Activated CD4-positive, CD25-positive, alpha-beta regulatory T cell treated with anti-CD3 and anti-CD28 coated beads, Interleukin-2, amount 50 U/mL, for 72 hours (primary cell): Measurements from ENCODE around the gene CDH4.

ENCODE experiments used
- DNase-seq: peaks from one replicate; pipeline ENCODE4 v3.0.0; 2021

The CDH4 gene

DNA sequence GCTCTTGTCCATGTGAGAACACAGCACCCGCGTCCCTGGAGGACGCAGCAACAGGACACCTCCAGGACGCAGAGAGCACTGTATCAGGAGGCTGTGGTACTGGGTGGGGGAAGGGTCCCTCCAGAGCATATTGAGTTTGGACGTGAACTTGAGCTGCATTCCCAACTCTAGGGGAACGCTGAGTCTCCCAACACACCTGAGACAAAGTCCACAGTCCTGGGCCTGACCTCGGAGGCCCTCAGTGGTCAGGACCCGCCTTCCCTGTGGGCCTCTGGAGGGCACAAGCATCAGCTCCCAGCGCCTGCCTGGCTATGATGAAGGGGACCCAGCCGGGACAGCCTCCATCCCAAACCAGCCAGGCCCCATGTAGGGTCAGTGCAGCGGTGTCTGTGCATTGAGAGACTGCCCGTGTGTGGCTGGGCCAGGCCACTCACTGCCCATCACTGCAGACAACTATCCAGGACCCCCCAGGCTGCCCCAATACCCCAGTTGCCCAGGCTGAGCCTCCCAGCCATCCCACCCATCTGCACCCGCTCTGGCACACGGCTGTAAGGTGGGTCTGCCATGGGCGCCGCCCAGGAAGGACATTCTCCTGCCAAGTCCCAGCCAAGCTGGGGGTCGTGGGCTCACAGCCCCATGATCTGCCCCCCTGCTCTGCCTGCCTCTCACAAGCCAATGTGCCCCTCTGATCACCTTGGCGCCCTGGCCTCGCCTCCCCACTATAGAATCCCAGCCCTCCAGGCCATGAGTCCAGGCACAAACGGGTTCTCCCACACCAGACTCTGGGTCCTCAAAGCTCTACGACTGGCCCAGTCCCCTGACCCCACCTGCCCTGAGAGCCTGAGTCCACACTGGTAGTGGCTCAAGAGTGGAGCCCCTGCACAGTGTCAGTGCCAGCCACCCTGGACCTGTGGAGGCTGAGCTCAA lies 697.9 kb downstream of the CDH4 start:
- peak; percentile 25 for DNase-seq

DNA sequence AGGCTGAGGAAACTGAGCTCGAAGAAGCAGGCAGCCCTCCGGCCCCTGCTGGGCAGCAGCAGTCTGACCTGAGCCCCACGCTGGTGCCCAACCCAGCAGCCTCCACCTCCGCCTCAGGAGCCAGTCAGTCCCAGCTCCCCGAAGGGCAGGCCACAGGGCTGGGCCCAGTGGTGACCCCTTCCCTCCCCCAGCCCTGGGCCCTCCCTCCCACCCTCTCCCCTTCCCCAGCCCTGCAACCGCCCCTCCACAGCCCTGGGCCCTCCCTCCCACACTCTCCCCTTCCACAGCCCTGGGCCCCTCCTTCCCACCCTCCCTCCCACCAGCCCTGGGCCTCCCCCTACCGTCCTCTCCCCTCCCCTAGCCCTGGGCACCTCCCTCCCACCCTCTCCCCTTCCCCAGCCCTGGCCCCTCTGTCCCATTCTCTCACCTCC lies 698.6 kb downstream of the CDH4 start:
- no peak for DNase-seq

GRCh38 chr20:61951695-61952533 lies 699.9 kb downstream of the CDH4 start:
- no peak for DNase-seq

DNA sequence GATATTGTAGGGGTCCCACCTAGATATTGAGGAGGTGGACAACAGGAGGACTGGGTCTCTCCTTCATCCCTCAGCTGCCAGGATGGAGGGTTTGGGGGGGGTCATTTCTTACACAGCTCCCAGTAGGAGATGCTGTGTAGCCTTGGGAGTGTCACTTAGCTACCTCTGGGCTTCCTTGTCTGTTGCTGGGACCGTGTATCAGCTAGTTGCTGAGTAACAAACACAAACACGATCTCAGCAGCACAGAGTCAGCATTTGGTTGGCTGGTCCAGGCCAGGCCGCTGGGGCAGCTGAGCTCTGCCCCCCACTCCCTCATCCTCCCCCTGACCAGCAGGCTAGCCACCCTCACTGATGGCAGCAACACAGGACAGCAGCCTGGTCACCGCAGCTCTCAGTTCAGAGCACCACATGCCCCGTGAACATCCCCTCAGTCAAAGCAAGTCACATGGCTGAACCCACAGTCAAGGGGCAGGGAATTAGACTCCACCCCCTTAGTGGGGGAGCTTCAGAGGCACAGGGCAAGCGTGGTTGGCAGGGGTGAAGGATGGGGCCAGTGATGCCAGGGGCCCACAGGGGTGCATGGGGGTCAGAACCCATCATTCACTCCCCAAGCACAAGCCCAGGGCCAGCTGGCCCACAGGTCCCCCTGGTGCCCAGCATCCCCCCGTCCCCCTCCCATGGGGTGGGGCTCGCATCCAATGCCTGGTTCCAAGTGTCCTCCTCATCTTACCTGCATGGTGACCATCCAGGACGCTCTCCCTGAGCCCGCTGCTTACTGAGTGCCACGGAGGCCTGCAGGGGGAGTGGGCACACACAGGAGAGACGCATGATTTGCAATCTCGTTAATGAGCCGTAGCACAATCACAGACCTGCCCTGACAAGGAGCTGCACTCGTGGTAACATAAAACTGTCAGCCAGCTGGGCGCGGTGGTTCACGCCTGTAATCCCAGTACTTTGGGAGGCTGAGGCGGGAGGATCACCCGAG lies 701.3 kb downstream of the CDH4 start:
- no peak for DNase-seq

- DNase-seq, result no peak
These were observed 702.4 kb downstream of the CDH4 start for GRCh38 chr20:61954276-61955021.

- DNase-seq, result no peak
These were observed 703.8 kb downstream of the CDH4 start for GRCh38 chr20:61955668-61956395.

GRCh38 chr20:61956396-61957342 lies 704.6 kb downstream of the CDH4 start:
- DNase-seq, result no peak

DNA sequence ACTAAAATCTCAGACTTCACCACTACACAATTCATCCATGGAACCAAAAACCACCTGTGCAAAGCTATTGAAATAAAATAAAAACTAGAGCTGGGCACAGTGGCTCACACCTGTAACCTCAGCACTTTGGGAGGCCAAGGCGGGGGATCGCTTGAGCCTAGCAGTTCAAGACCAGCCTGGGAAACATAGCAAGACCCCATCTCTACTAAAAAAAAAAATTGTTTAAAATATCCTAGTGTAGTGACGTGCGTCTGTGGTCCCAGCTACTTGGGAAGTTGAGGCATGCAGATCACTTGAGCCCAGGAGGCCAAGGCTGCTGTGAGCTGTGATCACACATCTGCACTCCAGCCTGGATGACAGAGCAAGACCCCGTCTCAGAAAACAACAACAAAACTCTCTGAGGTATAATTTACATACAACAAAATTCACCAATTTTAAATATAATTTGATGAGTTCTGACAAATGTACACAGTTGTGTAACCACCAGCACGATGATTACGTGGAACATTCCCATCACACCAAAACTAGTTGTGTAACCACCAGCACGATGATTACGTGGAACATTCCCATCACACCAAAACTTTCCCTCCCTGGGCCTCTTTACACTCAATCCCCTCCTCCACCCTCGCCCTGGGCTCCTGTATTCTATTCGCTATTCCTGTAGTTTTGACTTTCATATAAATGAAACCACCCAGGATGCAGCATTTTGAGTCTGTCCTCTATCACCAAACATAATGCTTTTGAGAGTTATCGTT lies 706.1 kb downstream of the CDH4 start:
- no peak for DNase-seq

- DNase-seq, result no peak
These were observed 707.0 kb downstream of the CDH4 start for GRCh38 chr20:61958773-61959700.

GRCh38 chr20:61960836-61961235 lies 708.8 kb downstream of the CDH4 start:
- no peak for DNase-seq

DNA sequence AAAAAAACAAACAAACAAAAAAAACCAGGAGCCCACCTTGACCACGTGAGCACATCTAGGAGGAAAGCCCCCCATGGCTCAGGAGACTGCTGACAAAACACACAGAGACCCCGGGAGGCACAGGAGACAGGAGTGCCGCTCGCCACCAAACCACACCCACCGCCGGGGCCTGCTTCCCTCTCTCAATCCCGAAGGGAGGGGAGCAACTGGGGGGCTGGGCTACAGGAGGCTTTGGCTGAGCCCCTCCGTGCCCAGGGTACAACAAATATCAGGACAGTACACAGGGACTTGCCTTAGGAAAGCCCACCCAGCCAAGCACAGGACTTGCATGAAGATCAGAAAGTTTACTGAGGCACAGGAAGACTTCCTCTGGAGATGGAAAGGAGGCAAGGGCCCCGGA lies 711.1 kb downstream of the CDH4 start:
- no peak for DNase-seq

DNA sequence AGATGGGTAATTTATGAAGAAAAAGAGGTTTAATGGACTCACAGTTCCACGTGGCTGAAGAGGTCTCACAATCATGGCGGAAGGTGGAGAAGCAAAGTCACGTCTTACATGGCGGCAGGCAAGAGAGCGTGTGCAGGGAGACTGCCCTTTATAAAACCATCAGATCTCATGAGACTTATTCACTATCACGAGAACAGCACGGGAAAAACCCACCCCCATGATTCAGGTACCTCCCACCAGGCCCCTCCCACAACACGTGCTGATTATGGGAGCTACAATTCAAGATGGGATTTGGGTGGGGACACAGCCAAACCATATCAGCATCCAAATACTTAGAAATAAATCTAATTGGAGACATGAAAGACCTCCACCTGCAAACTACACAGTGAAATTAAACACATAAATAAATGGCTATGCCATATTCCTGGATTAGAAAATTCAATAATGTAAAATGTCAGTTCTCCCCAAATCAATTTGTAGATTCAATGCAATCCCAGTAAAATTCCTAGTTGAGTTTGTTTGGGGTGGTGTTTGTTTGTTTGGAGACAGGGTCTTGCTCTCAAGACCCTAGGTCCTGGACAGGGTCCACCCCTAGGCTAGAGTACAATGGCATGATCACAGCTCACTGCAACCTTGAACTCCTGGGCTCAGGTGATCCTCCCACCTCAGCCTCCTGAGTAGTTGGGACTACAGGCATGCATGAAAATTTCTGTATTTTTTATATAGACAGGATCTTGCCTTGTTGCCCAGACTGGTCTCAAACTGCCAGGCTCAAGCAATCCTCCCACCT lies 712.0 kb downstream of the CDH4 start:
- DNase-seq, result no peak

GRCh38 chr20:61964675-61965605 lies 712.9 kb downstream of the CDH4 start:
- DNase-seq, result no peak

DNA sequence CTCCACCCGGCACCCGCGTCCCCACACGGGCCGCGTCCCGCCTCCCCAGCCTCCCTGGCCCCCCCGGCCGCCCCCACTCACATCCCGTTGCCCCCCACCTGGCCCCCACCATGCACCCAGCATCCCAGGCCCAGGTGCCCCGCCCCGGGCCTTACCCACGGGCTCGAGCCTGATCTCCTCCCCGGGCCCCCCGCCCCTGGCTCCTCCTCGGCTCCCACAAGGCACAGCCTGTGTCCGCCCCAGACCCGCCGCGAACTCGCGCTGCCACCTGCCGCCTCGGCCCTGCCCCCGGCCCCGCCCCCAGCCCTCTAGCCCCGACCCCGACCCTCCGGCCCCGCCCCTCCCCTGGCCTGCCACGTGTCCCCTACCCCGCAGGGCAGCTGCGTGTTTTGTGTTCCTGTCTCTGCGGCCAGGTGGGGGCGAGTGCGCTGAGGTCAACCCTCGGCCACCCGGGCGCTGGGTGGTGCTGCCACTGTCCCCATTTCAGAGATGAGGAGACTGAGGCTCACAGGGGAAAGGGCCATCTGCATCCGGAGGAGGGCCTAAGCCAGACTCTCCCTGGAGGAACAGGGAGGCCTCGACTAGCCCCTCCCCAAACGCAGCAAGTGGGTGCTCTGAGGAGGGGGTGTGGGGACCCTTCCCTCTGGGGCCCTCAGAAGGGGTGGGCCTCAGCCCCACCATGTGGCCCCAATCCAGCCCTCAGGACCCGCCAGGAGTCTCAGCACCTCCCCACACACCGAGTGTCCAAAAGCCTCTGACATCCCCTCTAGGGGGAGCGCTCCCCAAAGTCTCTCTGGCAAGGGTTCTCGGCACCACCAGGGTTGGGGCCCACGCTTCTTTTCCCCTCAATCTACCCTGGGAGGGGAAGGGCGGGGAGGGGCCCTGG lies 713.8 kb downstream of the CDH4 start:
- no peak for DNase-seq
